ENCODE results near the gene SLC30A10.

SLC30A10 gene

GRCh38 chr1:219927298-219927955 lies 930 bp downstream of the SLC30A10 start:
- no peak for DNase-seq (ENCODE audit: low read depth)
- H3K4me3 ChIP-seq (ENCODE audit: low read length) = peak overlapping the region; percentile 62
- TF ChIP-seq CTCF (conservative IDR thresholded peaks at IDR 0.05; ENCODE audit: low read depth, low read length) = no peak

GRCh38 chr1:219926363-219926998 lies 1.9 kb downstream of the SLC30A10 start:
- H3K4me3 ChIP-seq (ENCODE audit: low read length) = peak overlapping the region; percentile 62
- no peak for DNase-seq (ENCODE audit: low read depth)
- TF ChIP-seq CTCF (conservative IDR thresholded peaks at IDR 0.05; ENCODE audit: low read depth, low read length) = no peak

- no peak for TF ChIP-seq CTCF (conservative IDR thresholded peaks at IDR 0.05; ENCODE audit: low read depth, low read length)
- no peak for DNase-seq (ENCODE audit: low read depth)
- H3K4me3 ChIP-seq (ENCODE audit: low read length) = no peak overlapping the region
Measured at GRCh38 chr1:219924342-219924741, 4.0 kb downstream of the SLC30A10 start.

- DNase-seq (ENCODE audit: low read depth) = peak; percentile 28
- H3K4me3 ChIP-seq (ENCODE audit: low read length) = no peak overlapping the region
- TF ChIP-seq CTCF (conservative IDR thresholded peaks at IDR 0.05; ENCODE audit: low read depth, low read length) = no peak
Measured at GRCh38 chr1:219917851-219918466, 10.4 kb downstream of the SLC30A10 start.

- H3K4me3 ChIP-seq (ENCODE audit: low read length) = no peak overlapping the region
Measured at GRCh38 chr1:219917281-219917680, 11.1 kb downstream of the SLC30A10 start.

GRCh38 chr1:219916257-219916656 lies 12.1 kb downstream of the SLC30A10 start:
- H3K4me3 ChIP-seq (ENCODE audit: low read length) = no peak overlapping the region
- TF ChIP-seq CTCF (conservative IDR thresholded peaks at IDR 0.05; ENCODE audit: low read depth, low read length) = no peak

More at GRCh38 chr1:219917281-219917680, 11.1 kb downstream of the SLC30A10 start:
- no peak for TF ChIP-seq CTCF (conservative IDR thresholded peaks at IDR 0.05; ENCODE audit: low read depth, low read length)
- DNase-seq (ENCODE audit: low read depth) = no peak

More at GRCh38 chr1:219916257-219916656, 12.1 kb downstream of the SLC30A10 start:
- DNase-seq (ENCODE audit: low read depth) = no peak

All from retinal pigment epithelial cell (primary cell).